Peyer's patch (tissue), 4 donors: ENCODE results near the gene SLC22A23.

Source experiments
- POLR2A ChIP-seq, 2 donors: fragments of 450-650 bp; IDR thresholded peaks; one replicate each; pipeline ENCODE4 v1.5.1; 2017; ENCODE audit warnings: antibody characterized with exemption in 2 of 2, mild to moderate bottlenecking in 2 of 2, moderate library complexity in 2 of 2
- TF ChIP-seq, protein P1 (sequence below), 6 experiments: fragments of 450-650 bp in 4 of 6; fragments of 200-600 bp in 2 of 6; sonication (generic) in 1 of 6; IDR thresholded peaks; one replicate each; pipeline ENCODE4 v1.5.1; 2017 to 2019; ENCODE audit warnings: antibody characterized with exemption in 6 of 6, mild to moderate bottlenecking in 3 of 6, moderate library complexity in 1 of 6

DNA sequence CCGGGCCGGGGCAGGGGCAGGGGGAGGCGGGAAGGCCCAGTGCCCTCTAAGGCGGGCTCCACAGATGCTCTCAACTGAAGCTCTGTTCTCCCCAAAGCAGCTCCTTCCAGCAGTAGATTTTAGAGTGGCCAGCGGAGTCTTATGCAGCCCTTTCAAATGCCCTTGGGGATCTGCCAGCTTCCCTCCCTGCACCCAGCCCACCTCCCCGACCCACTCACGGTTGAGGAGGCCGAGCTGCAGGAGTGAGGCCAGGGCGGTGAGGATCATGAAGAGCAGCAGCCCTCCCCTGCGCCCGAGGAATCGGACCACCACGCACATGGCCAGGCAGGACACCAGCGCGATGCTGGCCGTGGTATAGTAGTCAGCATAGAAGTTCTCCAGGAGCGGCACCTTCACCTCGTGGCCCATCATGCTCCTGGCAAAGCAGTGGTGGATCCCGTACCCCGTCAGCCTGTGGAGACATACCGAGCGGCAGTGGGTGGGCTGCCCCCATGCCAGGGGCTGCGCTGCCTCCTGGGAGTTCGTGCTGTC lies 170.1 kb downstream of the SLC22A23 start:
- TF ChIP-seq, protein P1, sequence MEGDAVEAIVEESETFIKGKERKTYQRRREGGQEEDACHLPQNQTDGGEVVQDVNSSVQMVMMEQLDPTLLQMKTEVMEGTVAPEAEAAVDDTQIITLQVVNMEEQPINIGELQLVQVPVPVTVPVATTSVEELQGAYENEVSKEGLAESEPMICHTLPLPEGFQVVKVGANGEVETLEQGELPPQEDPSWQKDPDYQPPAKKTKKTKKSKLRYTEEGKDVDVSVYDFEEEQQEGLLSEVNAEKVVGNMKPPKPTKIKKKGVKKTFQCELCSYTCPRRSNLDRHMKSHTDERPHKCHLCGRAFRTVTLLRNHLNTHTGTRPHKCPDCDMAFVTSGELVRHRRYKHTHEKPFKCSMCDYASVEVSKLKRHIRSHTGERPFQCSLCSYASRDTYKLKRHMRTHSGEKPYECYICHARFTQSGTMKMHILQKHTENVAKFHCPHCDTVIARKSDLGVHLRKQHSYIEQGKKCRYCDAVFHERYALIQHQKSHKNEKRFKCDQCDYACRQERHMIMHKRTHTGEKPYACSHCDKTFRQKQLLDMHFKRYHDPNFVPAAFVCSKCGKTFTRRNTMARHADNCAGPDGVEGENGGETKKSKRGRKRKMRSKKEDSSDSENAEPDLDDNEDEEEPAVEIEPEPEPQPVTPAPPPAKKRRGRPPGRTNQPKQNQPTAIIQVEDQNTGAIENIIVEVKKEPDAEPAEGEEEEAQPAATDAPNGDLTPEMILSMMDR (IDR thresholded peaks at IDR 0.05) = no peak
- TF ChIP-seq POLR2A (IDR thresholded peaks at IDR 0.05) = no peak
